Common myeloid progenitor, CD34-positive (primary cell): ENCODE results near the gene UBE2E2.

Source experiments
- CTCF ChIA-PET: fragments of 350-600 bp; sonication (Branson Sonifier 250); formaldehyde crosslinking; loops from one replicate; lab custom pipeline; 2021; ENCODE audit warnings: antibody characterized with exemption; lab: Charles Lee
- POLR2A ChIA-PET: fragments of 350-600 bp; sonication (Branson Sonifier 250); formaldehyde crosslinking; loops from one replicate; lab custom pipeline; 2021; ENCODE audit warnings: antibody characterized with exemption; lab: Charles Lee
- DNase-seq, 3 donors: peaks; one replicate each; pipeline versions ENCODE4 v3.0.0 to v3.0.0-alpha.2; 2013
- H3K27ac ChIP-seq, 2 experiments: 1 replicate in 1 of 2; 2 replicates in 1 of 2; pipeline ENCODE4 v1.7.0; 2013; ENCODE audit warnings: inconsistent platforms in 2 of 2, low read length in 2 of 2, mild to moderate bottlenecking in 2 of 2, low read depth in 1 of 2, moderate library complexity in 1 of 2; ENCODE audit not compliant: severe bottlenecking in 2 of 2, insufficient read depth in 1 of 2, poor library complexity in 1 of 2
- H3K27me3 ChIP-seq, 5 experiments: replicated peaks in 2 of 5; 1 replicate in 3 of 5; 2 replicates in 2 of 5; pipeline versions ENCODE4 v1.6.1 to v1.7.0; 2013; ENCODE audit warnings: low read length in 4 of 5, mild to moderate bottlenecking in 2 of 5, moderate library complexity in 2 of 5, inconsistent platforms in 1 of 5; ENCODE audit not compliant: insufficient read depth in 5 of 5, control insufficient read depth in 4 of 5
- H3K36me3 ChIP-seq, 4 experiments: 1 replicate in 2 of 4; 2 replicates in 2 of 4; pipeline versions ENCODE4 v1.6.1 to v1.7.0; 2013; ENCODE audit warnings: low read length in 3 of 4, control low read depth in 1 of 4, mild to moderate bottlenecking in 1 of 4; ENCODE audit not compliant: control insufficient read depth in 4 of 4, insufficient read depth in 4 of 4
- H3K4me1 ChIP-seq, 4 experiments: 1 replicate in 3 of 4; 2 replicates in 1 of 4; pipeline versions ENCODE4 v1.6.1 to v1.7.1; 2013; ENCODE audit warnings: low read length in 3 of 4, mild to moderate bottlenecking in 3 of 4, control low read depth in 1 of 4, inconsistent platforms in 1 of 4, moderate library complexity in 1 of 4; ENCODE audit not compliant: control insufficient read depth in 4 of 4, insufficient read depth in 4 of 4; ENCODE audit errors: control extremely low read depth in 1 of 4
- H3K4me3 ChIP-seq, 7 experiments: 1 replicate in 4 of 7; 2 replicates in 3 of 7; pipeline versions ENCODE4 v1.5.1 to v1.7.0; 2013; ENCODE audit warnings: mild to moderate bottlenecking in 7 of 7, low read length in 6 of 7, moderate library complexity in 6 of 7, inconsistent platforms in 2 of 7, low read depth in 2 of 7, control low read depth in 1 of 7; ENCODE audit not compliant: insufficient read depth in 4 of 7, control insufficient read depth in 1 of 7; ENCODE audit errors: extremely low read depth in 1 of 7
- H3K9me3 ChIP-seq, 5 experiments: 1 replicate in 4 of 5; 2 replicates in 1 of 5; pipeline versions ENCODE4 v1.6.1 to v1.7.1; 2013; ENCODE audit warnings: low read length in 4 of 5, mild to moderate bottlenecking in 2 of 5, inconsistent platforms in 1 of 5, low read depth in 1 of 5, moderate library complexity in 1 of 5; ENCODE audit not compliant: control insufficient read depth in 4 of 5, insufficient read depth in 2 of 5; ENCODE audit errors: control extremely low read depth in 1 of 5
- WGBS: methylation state at CpG from one replicate; pipeline ENCODE4 v1.1.5; 2013; ENCODE audit not compliant: insufficient coverage; 5-methylcytosine and 5-hydroxymethylcytosine counted together

Gene UBE2E2

DNA sequence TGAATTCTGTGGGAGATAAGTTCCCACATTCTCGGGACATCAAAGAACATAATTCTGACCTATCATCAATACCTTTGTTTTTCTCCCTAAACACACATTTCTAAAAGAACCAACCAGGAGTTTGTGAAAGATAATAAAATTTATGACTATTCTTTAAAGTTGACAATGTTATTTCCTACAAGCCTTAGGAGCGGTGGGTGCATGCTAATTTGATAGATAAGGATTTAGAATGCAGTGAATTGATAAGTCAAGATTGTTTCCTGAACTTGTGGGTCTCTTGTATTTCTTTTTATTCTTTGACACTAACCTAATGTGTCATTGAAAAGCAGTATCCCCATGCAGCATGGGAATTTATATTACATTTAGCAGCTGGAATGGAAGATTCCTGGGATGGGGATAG lies 10.3 kb upstream of the UBE2E2 start:
- WGBS = 20% methylated on average over 1 of the region's 2 CpGs
- Histone ChIP-seq H3K36me3 (no peaks in the 10 kb centered on the region), H3K9me3 (no peaks in the 10 kb centered on the region), H3K4me3 (no peak overlapping the region), H3K4me1 (peaks cover 0 to 12% (median 4%) of the 10 kb centered on the region in 4 experiments), H3K27ac (no peak overlapping the region), H3K27me3 (no peaks in the 10 kb centered on the region)
- CTCF ChIA-PET = interaction anchor here (1.1 kb wide), 1 partner anchor 27 kb away, joined by 4 read pairs; no protein-coding TSS in a partner anchor
- POLR2A ChIA-PET = no interaction called here
- DNase-seq = peak in 2 of 3 donors; percentile 62 to 82

DNA sequence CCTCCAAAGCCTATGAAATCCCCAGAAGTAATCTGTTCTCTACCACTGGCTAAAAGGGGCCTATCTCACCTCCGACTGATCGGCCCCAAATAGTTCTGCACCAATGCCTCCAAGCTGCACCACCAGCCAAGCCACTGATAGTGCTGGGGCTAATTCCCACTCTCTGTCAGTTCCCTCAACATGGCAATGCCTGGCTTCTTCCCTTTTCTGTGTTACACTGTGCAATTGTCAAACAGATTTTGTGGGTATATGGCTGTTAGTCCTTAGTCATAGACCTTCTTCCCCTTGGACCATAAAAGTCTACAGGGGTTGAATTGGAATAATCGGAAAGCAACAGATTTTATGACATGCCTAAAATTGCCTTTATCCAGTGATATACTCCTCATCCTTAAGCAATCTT lies 9.3 kb upstream of the UBE2E2 start:
- Histone ChIP-seq H3K36me3 (no peaks in the 10 kb centered on the region), H3K9me3 (no peaks in the 10 kb centered on the region), H3K4me1 (peaks cover 0 to 12% (median 4%) of the 10 kb centered on the region in 4 experiments), H3K27ac (no peak overlapping the region), H3K27me3 (peaks cover 0 to 2% (median 0%) of the 10 kb centered on the region in 5 experiments), H3K4me3 (no peak overlapping the region)
- ChIA-PET CTCF (interaction anchor here (1.1 kb wide), 1 partner anchor 28 kb away, joined by 4 read pairs; no protein-coding TSS in a partner anchor), POLR2A (no interaction called here)
- no peak for DNase-seq
- WGBS = 100% methylated on average over 2 of the region's 3 CpGs

DNA sequence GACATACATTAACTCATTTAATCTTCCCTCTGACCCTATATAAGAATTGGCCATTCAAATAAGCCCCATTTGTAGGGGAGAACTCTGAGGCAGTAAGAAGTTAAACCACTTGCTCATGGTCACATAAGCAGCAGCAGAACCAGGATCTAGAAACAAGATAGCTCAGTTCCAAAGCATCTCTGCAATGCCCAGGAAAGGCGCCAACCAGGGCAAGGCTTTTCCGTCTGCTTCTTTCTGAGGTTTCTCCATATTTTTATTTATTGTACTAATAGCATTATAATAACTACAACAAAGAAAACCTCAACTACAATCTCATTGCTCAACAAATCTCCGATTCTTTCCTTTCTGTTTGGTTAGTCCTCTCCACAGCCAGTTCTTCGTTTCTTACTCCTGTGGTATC lies 4.3 kb upstream of the UBE2E2 start:
- Histone ChIP-seq H3K36me3 (no peaks in the 10 kb centered on the region), H3K27ac (no peak overlapping the region), H3K4me1 (peaks cover 0 to 13% (median 4%) of the 10 kb centered on the region in 4 experiments), H3K27me3 (peaks cover 0 to 23% (median under 1%) of the 10 kb centered on the region in 5 experiments), H3K9me3 (no peaks in the 10 kb centered on the region), H3K4me3 (no peak overlapping the region)
- CTCF ChIA-PET = no interaction called here
- 97% methylated on average over 2 of the region's 4 CpGs for WGBS
- no peak for DNase-seq
- POLR2A ChIA-PET = no interaction called here

DNA sequence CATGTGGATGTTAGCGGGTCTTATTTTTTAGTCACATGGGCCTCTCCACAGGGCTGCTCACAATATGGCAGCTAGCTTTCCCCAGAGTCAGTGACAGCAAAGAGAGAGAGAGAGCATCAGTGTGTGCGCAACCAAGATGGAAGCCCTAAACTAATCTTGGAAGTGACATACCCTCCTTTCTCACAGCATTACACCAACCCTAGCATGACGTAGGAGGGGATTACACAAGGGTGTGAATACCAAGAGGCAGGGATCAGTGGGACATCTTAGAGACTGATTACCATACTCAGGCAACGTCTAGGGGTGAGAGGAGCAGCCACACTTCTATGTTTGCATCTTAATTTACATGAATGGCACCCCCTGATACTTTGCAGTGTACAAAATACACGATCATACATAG lies 3.5 kb upstream of the UBE2E2 start:
- ChIA-PET POLR2A (no interaction called here), CTCF (no interaction called here)
- 100% methylated on average over 2 of the region's 5 CpGs for WGBS
- no peak for DNase-seq
- Histone ChIP-seq H3K27ac (no peak overlapping the region), H3K4me3 (no peak overlapping the region), H3K27me3 (peaks cover 0 to 31% (median 9%) of the 10 kb centered on the region in 5 experiments), H3K36me3 (no peaks in the 10 kb centered on the region), H3K9me3 (no peaks in the 10 kb centered on the region), H3K4me1 (peaks cover 6 to 19% (median 9%) of the 10 kb centered on the region in 4 experiments)

DNA sequence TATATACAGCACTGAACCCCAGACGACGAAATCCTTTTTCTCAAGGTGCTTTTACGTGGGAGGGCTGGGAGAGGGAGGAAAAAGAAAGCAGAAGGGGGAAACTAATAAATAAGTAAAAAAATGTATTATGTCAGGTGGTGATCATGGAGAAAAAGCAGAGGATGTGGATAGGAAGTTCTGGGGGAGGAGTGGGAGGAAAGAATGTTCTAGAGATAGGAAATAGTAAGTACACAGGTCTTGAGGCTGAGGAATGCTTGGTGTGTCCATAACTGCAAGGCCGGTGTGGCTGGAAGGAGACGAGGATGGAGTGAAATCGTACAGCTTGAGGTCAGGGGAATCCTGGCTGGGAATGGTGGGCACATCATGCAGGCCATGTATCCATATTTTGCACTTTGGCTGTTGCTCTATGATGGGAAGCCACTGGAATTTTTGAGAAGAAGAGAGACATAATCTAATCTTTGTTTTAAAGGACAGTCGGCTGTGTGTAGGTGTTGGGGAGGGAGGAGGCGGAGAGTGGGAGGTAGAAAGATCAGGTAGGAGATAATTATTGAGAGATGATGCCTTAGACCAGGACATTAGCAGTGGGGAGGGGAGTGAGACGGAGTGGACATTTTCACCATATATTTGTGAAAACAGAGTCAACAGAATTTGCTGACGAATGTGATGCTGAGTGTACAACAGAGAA lies 1.8 kb upstream of the UBE2E2 start:
- CTCF ChIA-PET = no interaction called here
- H3K27me3 ChIP-seq = peaks cover 0 to 45% (median 15%) of the 10 kb centered on the region in 5 experiments
- WGBS = 98% methylated on average over 6 of the region's 10 CpGs

DNA sequence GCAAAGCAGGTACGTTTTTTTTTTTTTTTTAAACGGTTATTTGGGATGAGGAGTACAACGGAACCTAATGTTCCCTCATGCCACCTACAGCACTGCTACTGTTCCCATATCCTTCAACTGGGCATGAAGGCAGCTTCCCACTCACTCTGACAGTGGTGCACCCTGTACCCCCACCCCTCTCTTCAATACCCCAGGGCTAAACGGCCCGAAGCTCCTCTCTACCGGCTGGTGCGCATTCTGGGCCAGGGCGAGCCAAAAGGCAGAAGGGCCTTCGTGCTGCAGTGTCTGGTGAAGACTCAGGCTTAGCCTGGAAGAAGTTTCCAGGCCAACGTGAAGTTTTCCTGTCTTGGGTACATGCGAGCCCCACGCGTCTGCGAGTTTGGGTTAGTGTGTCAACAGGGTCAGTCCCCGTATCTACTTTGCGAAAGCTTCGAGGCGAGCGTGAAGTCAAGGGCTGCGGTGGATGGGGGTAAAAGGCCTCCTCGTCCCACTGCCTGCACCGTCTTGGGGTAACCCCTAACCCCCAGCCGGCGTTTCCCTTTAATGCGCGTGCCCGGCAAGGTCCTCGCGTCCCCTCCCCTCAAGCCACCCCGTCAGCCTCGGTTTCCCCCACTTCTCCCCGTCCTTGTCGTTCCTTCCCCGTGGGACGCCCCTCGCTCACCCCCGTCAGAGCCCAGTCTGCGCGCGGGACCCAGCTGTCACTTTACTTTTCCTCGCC lies 765 bp upstream of the UBE2E2 start:
- peak in 2 of 3 donors; percentile 41 to 57 for DNase-seq
- Histone ChIP-seq H3K27me3 (peaks cover 0 to 48% (median 15%) of the 10 kb centered on the region in 5 experiments), H3K4me1 (peaks cover 7 to 19% (median 10%) of the 10 kb centered on the region in 4 experiments), H3K9me3 (no peaks in the 10 kb centered on the region), H3K36me3 (no peaks in the 10 kb centered on the region), H3K27ac (no peak overlapping the region), H3K4me3 (peak overlapping the region; percentile 60 to 86 (median 83))
- WGBS = 17% methylated on average over 22 of the region's 41 CpGs
- ChIA-PET POLR2A (interaction anchor here (0.6 kb wide), 1 partner anchor 275 kb away, joined by 6 read pairs; no protein-coding TSS in a partner anchor), CTCF (no interaction called here)

More for the DNA sequence above, 1.8 kb upstream of the UBE2E2 start:
- Histone ChIP-seq H3K4me3 (no peak overlapping the region), H3K27ac (no peak overlapping the region), H3K4me1 (peaks cover 7 to 19% (median 10%) of the 10 kb centered on the region in 4 experiments), H3K9me3 (no peaks in the 10 kb centered on the region), H3K36me3 (no peaks in the 10 kb centered on the region)
- POLR2A ChIA-PET = interaction anchor here (0.6 kb wide), 1 partner anchor 276 kb away, joined by 6 read pairs; no protein-coding TSS in a partner anchor
- DNase-seq = no peak
